ENCODE data around the gene ROGDI.

Gene ROGDI, protein sequence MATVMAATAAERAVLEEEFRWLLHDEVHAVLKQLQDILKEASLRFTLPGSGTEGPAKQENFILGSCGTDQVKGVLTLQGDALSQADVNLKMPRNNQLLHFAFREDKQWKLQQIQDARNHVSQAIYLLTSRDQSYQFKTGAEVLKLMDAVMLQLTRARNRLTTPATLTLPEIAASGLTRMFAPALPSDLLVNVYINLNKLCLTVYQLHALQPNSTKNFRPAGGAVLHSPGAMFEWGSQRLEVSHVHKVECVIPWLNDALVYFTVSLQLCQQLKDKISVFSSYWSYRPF

DNA sequence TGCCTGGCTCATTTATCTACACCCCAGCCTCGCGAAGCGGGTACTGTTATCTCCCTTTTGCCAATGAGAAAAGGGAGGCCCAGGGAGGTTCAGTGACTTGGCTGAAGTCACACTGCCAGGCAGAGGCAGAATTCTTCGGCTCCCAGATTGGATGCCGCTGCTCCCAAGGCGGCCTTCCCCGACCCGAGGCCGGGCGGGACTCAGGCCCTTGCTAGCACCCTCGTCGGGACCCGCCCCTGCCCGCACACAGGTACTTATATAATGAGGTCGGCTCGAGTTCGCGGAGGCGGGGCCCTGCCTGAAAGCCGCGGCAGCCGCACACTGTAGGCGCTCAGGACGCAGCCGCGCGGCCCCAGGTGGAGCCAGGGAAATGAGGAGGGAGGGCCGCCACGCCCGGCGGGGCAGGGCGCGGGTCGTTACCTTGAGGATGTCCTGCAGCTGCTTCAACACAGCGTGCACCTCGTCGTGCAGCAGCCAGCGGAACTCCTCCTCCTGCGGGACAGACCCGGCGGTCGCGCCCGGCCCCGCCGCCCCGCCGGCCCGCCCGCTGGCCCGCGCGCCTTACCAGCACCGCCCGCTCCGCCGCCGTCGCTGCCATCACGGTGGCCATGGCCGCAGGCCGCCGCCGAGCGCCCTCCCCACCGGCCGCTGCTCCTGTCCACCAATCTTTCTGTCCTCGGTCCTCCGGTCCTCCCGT lies at the start of gene ROGDI:
ROGDI (minus strand) TSS at position 672 of the 697 bp plus-strand sequence; CDS start at position 610, 62 bp downstream.
- DNase-seq, result peak; percentile 74

DNA sequence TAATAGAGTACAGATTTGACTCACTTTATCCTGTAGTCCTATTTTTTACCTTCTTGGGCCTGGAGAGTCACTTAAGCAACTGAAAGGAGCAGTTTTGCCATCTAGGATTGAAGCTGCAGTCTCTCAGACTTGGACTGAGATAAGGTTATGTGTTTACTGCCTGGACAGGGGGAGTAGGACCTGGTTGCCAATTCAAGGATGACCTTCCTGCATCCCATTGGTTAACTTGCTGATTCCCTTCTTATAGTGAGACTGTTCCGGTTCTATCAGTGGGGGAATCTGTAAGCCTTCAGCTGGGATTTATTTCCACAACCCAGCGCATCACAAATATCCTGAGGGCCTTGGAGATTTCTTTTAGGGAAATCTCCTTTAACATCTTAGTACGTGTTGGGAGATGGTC lies 47.8 kb upstream of the ROGDI start:
- DNase-seq, result peak; percentile 15

- peak; percentile 65 for DNase-seq
These were observed 45.5 kb upstream of the ROGDI start for GRCh38 chr16:4847774-4848587.

- peak; percentile 98 for DNase-seq
These were observed 44.7 kb upstream of the ROGDI start, which contains the start of the genes GLYR1 and UBN1 for GRCh38 chr16:4846901-4847773. GLYR1 (minus strand) TSS chr16:4847288; CDS start chr16:4847265, 23 bp downstream. UBN1 (plus strand) TSS chr16:4847481; CDS start chr16:4852918, 5,437 bp downstream.

DNA sequence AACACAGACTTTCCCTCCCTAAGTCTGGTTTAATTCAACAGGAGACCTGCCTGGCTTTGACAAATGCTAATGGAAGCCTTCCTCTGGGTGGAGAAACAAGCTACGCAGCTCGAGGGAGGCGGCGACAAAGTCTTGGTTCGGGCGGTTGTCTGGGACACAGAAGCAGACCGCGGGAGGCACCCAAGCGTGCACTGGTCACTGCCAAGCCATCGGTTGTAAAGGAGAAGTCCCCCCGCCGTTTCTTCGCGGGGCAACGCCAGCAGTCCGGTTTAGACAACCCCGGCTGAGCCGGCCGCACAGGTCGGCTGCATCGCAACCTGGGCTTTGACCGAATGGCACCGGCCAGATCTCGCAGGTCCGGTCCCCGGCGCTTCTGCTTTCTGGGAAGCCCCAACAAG lies 44.1 kb upstream of the ROGDI start:
- DNase-seq, result peak; percentile 59

- no peak for DNase-seq
These were observed 38.6 kb upstream of the ROGDI start for GRCh38 chr16:4840984-4841383.

- DNase-seq, result no peak
These were observed 37.5 kb upstream of the ROGDI start for GRCh38 chr16:4839942-4840341.

- no peak for DNase-seq
These were observed 35.5 kb upstream of the ROGDI start for GRCh38 chr16:4837733-4838501.

DNA sequence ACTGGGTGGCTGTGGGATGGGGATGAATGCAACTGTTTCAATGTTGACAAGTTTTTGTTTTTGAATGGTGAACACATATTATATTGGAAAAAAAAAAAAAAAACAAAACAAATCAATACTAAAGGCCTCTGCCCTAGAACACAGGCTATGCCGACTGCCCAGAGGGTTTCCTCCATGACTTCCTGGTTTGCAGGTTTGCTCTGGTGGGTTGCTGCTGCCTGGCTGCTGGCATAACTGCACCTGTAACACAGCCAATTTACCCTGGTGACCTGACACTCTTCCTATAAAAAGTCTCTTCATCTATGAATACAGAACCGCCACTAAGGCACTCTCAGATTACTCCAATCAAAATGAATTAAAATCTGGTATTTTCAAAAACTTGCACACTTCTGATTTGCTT lies 34.3 kb upstream of the ROGDI start:
- no peak for DNase-seq

DNA sequence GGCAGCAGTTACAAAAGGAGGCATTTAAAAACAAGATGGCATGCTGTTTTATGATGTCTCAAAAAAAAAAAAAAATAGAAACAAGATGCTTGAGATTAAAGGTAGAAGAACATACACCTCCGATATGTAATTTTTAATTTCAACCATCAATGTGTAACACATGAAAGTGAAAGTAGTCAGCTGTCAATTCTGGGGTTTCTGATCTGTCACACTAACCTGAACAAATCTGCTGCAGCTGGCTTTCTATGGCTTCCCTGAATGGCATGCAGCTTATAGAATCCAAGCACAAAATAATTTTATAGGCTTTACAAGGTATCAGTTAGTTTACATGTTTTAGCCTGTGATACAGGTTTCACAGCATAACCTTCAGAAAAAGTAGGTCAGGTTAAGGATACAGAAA lies 31.2 kb upstream of the ROGDI start:
- no peak for DNase-seq

GRCh38 chr16:4832698-4833343 lies 30.4 kb upstream of the ROGDI start:
- no peak for DNase-seq

DNA sequence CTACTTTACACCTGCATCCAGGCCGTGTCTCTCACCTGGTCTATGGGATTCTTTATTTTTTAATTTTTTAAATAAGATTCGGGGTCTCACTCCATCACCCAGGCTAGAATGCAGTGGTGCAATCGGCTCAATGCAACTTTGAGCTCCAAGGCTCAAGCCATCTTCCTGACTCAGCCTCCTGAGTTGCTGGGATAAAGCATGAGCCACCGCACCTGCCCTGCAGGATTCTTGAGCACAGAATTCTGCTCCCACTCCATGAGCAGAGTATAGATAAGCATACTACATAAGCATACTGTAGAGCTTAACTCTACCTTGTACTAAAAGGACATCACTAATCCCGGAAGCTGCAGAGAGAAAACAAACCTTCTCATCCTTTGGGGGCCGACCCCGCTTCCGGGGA lies 29.2 kb upstream of the ROGDI start:
- no peak for DNase-seq

DNA sequence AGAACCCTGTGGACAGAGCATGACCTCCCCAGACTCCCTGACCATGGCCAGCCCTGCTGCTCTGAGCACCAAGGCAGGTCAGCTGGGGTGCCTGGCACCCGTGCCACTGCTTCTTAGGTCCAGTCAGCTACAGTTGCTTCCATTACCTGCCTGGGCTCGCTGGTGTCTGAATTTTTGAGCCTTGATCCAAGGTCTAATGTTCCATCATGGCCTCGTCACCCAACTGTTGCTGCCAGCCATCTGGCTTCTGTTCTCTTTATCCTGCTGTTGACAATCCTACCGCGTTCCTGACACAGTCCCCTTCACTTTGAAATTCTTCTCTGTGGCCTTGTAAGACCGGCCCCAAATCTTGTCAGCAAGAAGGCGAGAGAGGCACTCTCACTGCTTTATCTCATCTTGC lies 28.0 kb upstream of the ROGDI start:
- DNase-seq, result no peak

- DNase-seq, result no peak
These were observed 26.3 kb upstream of the ROGDI start for GRCh38 chr16:4828567-4829321.

- no peak for DNase-seq
These were observed 24.5 kb upstream of the ROGDI start for GRCh38 chr16:4826980-4827379.

- DNase-seq, result no peak
These were observed 24.1 kb upstream of the ROGDI start for GRCh38 chr16:4826526-4826925.

GRCh38 chr16:4825196-4825595 lies 22.8 kb upstream of the ROGDI start:
- DNase-seq, result no peak

DNA sequence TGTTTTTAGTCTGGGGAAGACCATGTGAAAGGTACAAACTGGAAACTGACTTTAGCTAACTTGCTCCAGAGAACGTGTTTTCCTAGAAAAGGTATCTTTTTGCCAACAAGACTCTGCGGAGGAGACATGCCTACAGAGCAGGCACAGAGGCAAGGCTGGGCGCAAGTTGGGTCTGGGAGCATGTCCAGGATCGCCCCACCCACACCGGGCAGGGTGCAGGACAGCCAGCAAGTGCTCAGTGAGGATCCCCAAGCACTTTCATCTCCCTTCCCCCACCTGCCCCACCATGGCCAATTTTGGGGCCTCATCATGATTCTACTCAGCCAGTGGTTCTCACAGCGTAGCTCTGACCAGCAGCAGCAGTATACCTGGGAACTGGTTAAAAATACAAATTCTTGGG lies 18.2 kb upstream of the ROGDI start:
- no peak for DNase-seq

DNA sequence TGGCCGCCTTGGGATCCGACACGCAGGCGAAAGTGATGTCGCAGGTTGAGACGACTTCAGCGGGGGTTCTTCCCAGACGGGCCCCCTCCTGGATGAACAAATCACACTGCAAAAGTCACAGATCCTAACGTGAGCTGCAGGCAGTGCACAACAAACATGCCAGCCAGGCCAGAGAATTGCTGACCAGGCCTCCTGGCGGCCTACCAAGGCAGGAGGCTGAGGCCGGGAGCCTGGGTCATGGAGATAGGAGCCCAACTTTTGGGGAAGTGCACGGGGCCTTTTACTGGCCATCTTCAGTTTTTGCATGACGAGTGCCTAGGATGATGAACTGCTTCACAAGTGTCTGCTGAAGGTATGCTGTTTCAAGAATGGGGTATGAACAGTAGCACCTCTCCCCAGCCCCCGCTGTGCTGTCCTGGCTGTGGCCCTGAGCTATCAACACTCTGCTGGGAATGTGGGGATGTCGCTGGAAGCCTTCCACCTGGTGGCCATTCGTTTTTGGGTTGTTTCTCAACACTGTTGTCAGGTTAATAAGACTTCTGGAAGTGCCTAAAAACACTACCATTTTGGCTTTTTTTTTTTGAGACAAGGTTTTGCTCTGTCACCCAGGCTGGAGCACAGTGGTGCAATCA lies 12.2 kb upstream of the ROGDI start:
- no peak for DNase-seq

DNA sequence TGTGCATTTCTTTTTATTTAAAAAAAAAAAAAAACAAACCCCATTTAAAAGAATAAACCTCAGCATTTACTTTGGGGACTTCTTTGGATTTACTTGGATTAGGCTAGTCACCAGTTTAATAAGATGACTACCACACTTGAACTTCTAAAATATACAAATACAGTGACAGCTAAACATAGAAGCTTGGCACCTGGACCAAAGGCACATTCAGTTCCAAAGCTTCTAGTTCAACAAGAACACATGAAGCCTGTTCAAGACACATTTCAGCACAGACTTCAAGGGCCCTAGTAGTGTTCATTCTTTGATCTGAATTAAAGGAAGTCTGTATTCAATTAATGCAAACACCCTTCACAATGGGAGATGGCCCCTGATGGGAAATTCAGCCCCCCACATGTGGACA lies 11.6 kb upstream of the ROGDI start:
- no peak for DNase-seq
